Liver (tissue), 9 donors: ENCODE results near the gene SGPP1. TPM values are rescaled to one million over a fixed set of nuclear protein-coding genes. Genes with fewer than 3 reads are reported as not detected.

Source experiments
- DNase-seq: peaks from one replicate; pipeline ENCODE4 v3.0.0-alpha.2; 2017; ENCODE audit warnings: low spot score
- H3K27ac ChIP-seq, 2 donors: one replicate each; pipeline ENCODE4 v1.7.0; 2013; ENCODE audit warnings: inconsistent platforms in 2 of 2, low read length in 2 of 2, control low read depth in 1 of 2, low read depth in 1 of 2, mild to moderate bottlenecking in 1 of 2
- H3K27me3 ChIP-seq, 4 donors: one replicate each; pipeline versions ENCODE4 v1.6.1 to v1.7.0; 2013; ENCODE audit warnings: low read length in 3 of 4, inconsistent platforms in 1 of 4, mild to moderate bottlenecking in 1 of 4, moderate library complexity in 1 of 4; ENCODE audit not compliant: control insufficient read depth in 4 of 4, insufficient read depth in 4 of 4
- H3K36me3 ChIP-seq, 4 donors: one replicate each; pipeline versions ENCODE4 v1.6.1 to v1.7.0; 2013; ENCODE audit warnings: low read length in 3 of 4, mild to moderate bottlenecking in 3 of 4, low read depth in 1 of 4, moderate library complexity in 1 of 4; ENCODE audit not compliant: control insufficient read depth in 4 of 4, insufficient read depth in 3 of 4
- H3K4me1 ChIP-seq, 4 donors: one replicate each; pipeline versions ENCODE4 v1.6.1 to v1.7.0; 2013; ENCODE audit warnings: low read length in 3 of 4, mild to moderate bottlenecking in 3 of 4, moderate library complexity in 1 of 4; ENCODE audit not compliant: control insufficient read depth in 4 of 4, insufficient read depth in 4 of 4
- H3K4me3 ChIP-seq, 3 donors: one replicate each; pipeline versions ENCODE4 v1.6.1 to v1.7.0; 2013; ENCODE audit warnings: low read length in 3 of 3, control low read depth in 1 of 3, low read depth in 1 of 3, mild to moderate bottlenecking in 1 of 3
- H3K9ac ChIP-seq, 2 donors: one replicate each; pipeline ENCODE4 v1.7.0; 2013; ENCODE audit warnings: low read length in 2 of 2, mild to moderate bottlenecking in 2 of 2, moderate library complexity in 2 of 2, control low read depth in 1 of 2, low read depth in 1 of 2
- H3K9me3 ChIP-seq, 4 donors: one replicate each; pipeline versions ENCODE4 v1.6.1 to v1.7.0; 2013; ENCODE audit warnings: low read length in 3 of 4; ENCODE audit not compliant: control insufficient read depth in 4 of 4
- ATF3 ChIP-seq: IDR thresholded peaks from 2 replicates; pipeline ENCODE4 v1.6.1; 2016; ENCODE audit warnings: antibody characterized with exemption
- CTCF ChIP-seq: fragments of 150-350 bp; IDR thresholded peaks from 2 replicates; pipeline ENCODE4 v1.5.1; 2017; ENCODE audit warnings: improper control_type of control experiment, low read depth, low read length; ENCODE audit not compliant: missing input control
- EGR1 ChIP-seq, 2 donors: IDR thresholded peaks; 2 replicates each; pipeline ENCODE4 v1.6.1; 2016 to 2018; ENCODE audit warnings: antibody characterized with exemption in 2 of 2, low read depth in 2 of 2
- FOXA1 ChIP-seq: IDR thresholded peaks from 2 replicates; pipeline ENCODE4 v1.6.1; 2016; ENCODE audit warnings: antibody characterized with exemption
- FOXA2 ChIP-seq: IDR thresholded peaks from 2 replicates; pipeline ENCODE4 v1.6.1; 2016; ENCODE audit warnings: antibody characterized with exemption
- GABPA ChIP-seq, 2 donors: IDR thresholded peaks in 1 of 2; conservative IDR thresholded peaks in 1 of 2; 2 replicates each; pipeline ENCODE4 v1.6.1; 2016; ENCODE audit warnings: antibody characterized with exemption in 2 of 2, mild to moderate bottlenecking in 1 of 2, moderate library complexity in 1 of 2
- HNF4A ChIP-seq, 2 donors: conservative IDR thresholded peaks; 2 replicates each; pipeline ENCODE4 v1.6.1; 2016; ENCODE audit warnings: antibody characterized with exemption in 2 of 2, mild to moderate bottlenecking in 2 of 2
- HNF4G ChIP-seq: IDR thresholded peaks from 2 replicates; pipeline ENCODE4 v1.6.1; 2016; ENCODE audit warnings: antibody characterized with exemption
- MAX ChIP-seq: IDR thresholded peaks from 2 replicates; pipeline ENCODE4 v1.6.1; 2016; ENCODE audit warnings: antibody characterized with exemption
- NR2F2 ChIP-seq: IDR thresholded peaks from 2 replicates; pipeline ENCODE4 v1.6.1; 2016; ENCODE audit warnings: antibody characterized with exemption
- RAD21 ChIP-seq, 2 donors: IDR thresholded peaks; 2 replicates each; pipeline ENCODE4 v1.6.1; 2016; ENCODE audit warnings: antibody characterized with exemption in 2 of 2, mild to moderate bottlenecking in 2 of 2
- RXRA ChIP-seq, 2 donors: IDR thresholded peaks; 2 replicates each; pipeline ENCODE4 v1.6.1; 2017 to 2018; ENCODE audit warnings: antibody characterized with exemption in 2 of 2, mild to moderate bottlenecking in 1 of 2
- SP1 ChIP-seq: IDR thresholded peaks from 2 replicates; pipeline ENCODE4 v1.6.1; 2018; ENCODE audit warnings: antibody characterized with exemption, mild to moderate bottlenecking
- TAF1 ChIP-seq: conservative IDR thresholded peaks from 2 replicates; pipeline ENCODE4 v1.6.1; 2016; ENCODE audit warnings: antibody characterized with exemption, mild to moderate bottlenecking
- YY1 ChIP-seq: IDR thresholded peaks from 2 replicates; pipeline ENCODE4 v1.6.1; 2016; ENCODE audit warnings: antibody characterized with exemption, mild to moderate bottlenecking
- ZBTB33 ChIP-seq: IDR thresholded peaks from 2 replicates; pipeline ENCODE4 v1.6.1; 2016; ENCODE audit warnings: antibody characterized with exemption
- WGBS: extraction: QIAGEN DNeasy Blood & Tissue Kit; methylation state at CpG from one replicate; pipeline ENCODE4 v1.1.7; 2013; 5-methylcytosine and 5-hydroxymethylcytosine counted together
- polyA plus RNA-seq, 2 donors: library from polyadenylated mRNA; stranded (reverse) in 1 of 2; unstranded in 1 of 2; fragments of 200-250 nt in 1 of 2; fragments of >200 nt in 1 of 2; fragmentation: Nextera tagmentation in 1 of 2; extraction: Ambion mirVana in 1 of 2; gene quantifications; one replicate each; pipeline versions ENCODE4 v1.2.1 to v1.2.3, GENCODE V29; 2013 to 2015
- total RNA-seq, 2 donors: library from RNA; depleted of rRNA; stranded (reverse); fragments of >200 nt; gene quantifications; one replicate each; pipeline ENCODE4 v1.2.3, GENCODE V29; 2014
- donor health status: healthy.
- donor health status: healthy.
- donor health status: healthy.
- donor health status: healthy.
- donor health status: healthy.

The SGPP1 gene
- total and polyA plus RNA-seq, 4 donors: 12.3 to 32.3 (median 15.6) TPM

GRCh38 chr14:63644741-63645140 is 83.1 kb downstream of the SGPP1 start:
- TF ChIP-seq YY1 (no peak), RXRA (IDR thresholded peaks at IDR 0.05) (no peak), CTCF (no peak), RAD21 (IDR thresholded peaks at IDR 0.05) (no peak), HNF4G (no peak), HNF4A (conservative IDR thresholded peaks at IDR 0.05) (no peak), FOXA2 (no peak), TAF1 (no peak), ZBTB33 (no peak), SP1 (no peak), ATF3 (no peak), EGR1 (IDR thresholded peaks at IDR 0.05; ENCODE audit: low read depth in 2 of 2) (no peak), NR2F2 (no peak), FOXA1 (no peak), MAX (no peak)
- no peaks in the 10 kb centered on the region for H3K9me3 ChIP-seq
- H3K4me3 ChIP-seq: no peak overlapping the region
- peaks cover under 1 to 11% (median 4%) of the 10 kb centered on the region in 4 donors for H3K4me1 ChIP-seq
- 95% methylated on average over 2 of the region's 2 CpGs for WGBS
- H3K27me3 ChIP-seq: no peaks in the 10 kb centered on the region
- no peaks in the 10 kb centered on the region for H3K36me3 ChIP-seq
- H3K9ac ChIP-seq: no peak overlapping the region
- no peak for DNase-seq
- no peak overlapping the region for H3K27ac ChIP-seq

GRCh38 chr14:63642656-63643382 is 85.0 kb downstream of the SGPP1 start:
- peaks cover 2 to 11% (median 5%) of the 10 kb centered on the region in 4 donors for H3K4me1 ChIP-seq
- peak overlapping the region in 1 of 2 donors; percentile 100 for H3K9ac ChIP-seq
- WGBS: 70% methylated on average over 8 of the region's 8 CpGs
- H3K27me3 ChIP-seq: no peaks in the 10 kb centered on the region
- no peak for DNase-seq
- peak overlapping the region; percentile 67 to 85 (median 71) for H3K4me3 ChIP-seq
- H3K27ac ChIP-seq: peak overlapping the region; percentile 98 to 99
- TF ChIP-seq NR2F2: no peak
- TF ChIP-seq RXRA (IDR thresholded peaks at IDR 0.05): no peak
- TF ChIP-seq HNF4A (conservative IDR thresholded peaks at IDR 0.05): no peak
- no peak for TF ChIP-seq RAD21 (IDR thresholded peaks at IDR 0.05)
- no peak for TF ChIP-seq TAF1
- no peak for TF ChIP-seq CTCF
- TF ChIP-seq HNF4G: no peak
- no peak for TF ChIP-seq SP1
- TF ChIP-seq YY1: no peak
- TF ChIP-seq GABPA (IDR thresholded peaks at IDR 0.05 in 1 of 2, conservative IDR thresholded peaks at IDR 0.05 in 1 of 2): no peak
- TF ChIP-seq FOXA1: no peak
- no peak for TF ChIP-seq ATF3
- H3K9me3 ChIP-seq: no peaks in the 10 kb centered on the region
- H3K36me3 ChIP-seq: no peaks in the 10 kb centered on the region
